ENCODE measurements around the gene USPL1. TPM values are rescaled to one million over a fixed set of nuclear protein-coding genes. Genes with fewer than 3 reads are reported as not detected.

USPL1 gene
- total RNA-seq, 1 experiment from 2014 or later: 14.3 TPM

GRCh38 chr13:30617315-30618185 lies at the start of gene USPL1 (continued):
- peak; percentile 93 for TF ChIP-seq ZBTB43 (CRISPR knock-in tag; IDR thresholded peaks at IDR 0.05)
- TF ChIP-seq MYBL2 (CRISPR knock-in tag; IDR thresholded peaks at IDR 0.05): peak; percentile 96
- TF ChIP-seq SOX15 (CRISPR knock-in tag; IDR thresholded peaks at IDR 0.05): no peak
- TF ChIP-seq ZMAT4 (CRISPR knock-in tag; IDR thresholded peaks at IDR 0.05): no peak
- TF ChIP-seq ZNF317 (CRISPR knock-in tag; IDR thresholded peaks at IDR 0.05; ENCODE audit: borderline replicate concordance, low read depth): no peak
- TF ChIP-seq STAT6 (CRISPR knock-in tag; conservative IDR thresholded peaks at IDR 0.05; ENCODE audit: low read depth): no peak; the same call in 1 of the 2 replicates
- no peak for TF ChIP-seq RORB (CRISPR knock-in tag; IDR thresholded peaks at IDR 0.05)
- TF ChIP-seq ZNF263 (CRISPR knock-in tag; IDR thresholded peaks at IDR 0.05; ENCODE audit: low read depth): 0 out of 2 replicates have a peak, but pooled peaks have one; percentile 9
- no peak for TF ChIP-seq ZNF532 (CRISPR knock-in tag; IDR thresholded peaks at IDR 0.05; ENCODE audit: borderline replicate concordance)
- no peak for TF ChIP-seq ATF2 (CRISPR knock-in tag; IDR thresholded peaks at IDR 0.05; ENCODE audit: borderline replicate concordance, low read depth)
- peak; percentile 74 for TF ChIP-seq ZNF121 (CRISPR knock-in tag; IDR thresholded peaks at IDR 0.05)
- TF ChIP-seq ATF3 (CRISPR knock-in tag; conservative IDR thresholded peaks at IDR 0.05): no peak
- TF ChIP-seq NFYB (CRISPR knock-in tag; conservative IDR thresholded peaks at IDR 0.05; ENCODE audit: low read depth): peak; percentile 42; the same call in 1 of the 2 replicates

Data from WTC11 (cell line).